PC-3 (cell line): ENCODE measurements around the gene DMD. TPM values are rescaled to one million over a fixed set of nuclear protein-coding genes. Genes with fewer than 3 reads are reported as not detected.

Source experiments
- ATAC-seq: fragments of 200-7000 bp; cut with Tn5 transposase; 2 replicates; pipeline ENCODE4 v1.9.1; 2020; ENCODE audit warnings: mild to moderate bottlenecking, moderate library complexity
- BruUV-seq: library from RNA; stranded (reverse); fragments of 400-500 nt; replicated peaks from 2 replicates; lab custom pipeline; 2021; lab: Mats Ljungman, UMichigan
- CTCF ChIA-PET: fragments of 300-600 bp; sonication (Branson Sonifier 250); formaldehyde crosslinking; loops from one replicate; lab custom pipeline; 2022; ENCODE audit warnings: antibody characterized with exemption; lab: Charles Lee
- POLR2A ChIA-PET: fragments of 300-600 bp; sonication (Branson Sonifier 250); formaldehyde crosslinking; loops from one replicate; lab custom pipeline; 2022; ENCODE audit warnings: antibody characterized with exemption; ENCODE audit not compliant: unreplicated experiment; lab: Charles Lee
- DNase-seq: peaks from one replicate; pipeline ENCODE4 v3.0.0-alpha.2; 2015
- H2AFZ ChIP-seq: fragments of 300-600 bp; sonication (generic); 2 replicates; pipeline ENCODE4 v1.6.0; 2016; ENCODE audit warnings: antibody characterized with exemption, low read length
- H3F3A ChIP-seq: fragments of 300-600 bp; sonication (generic); one replicate; pipeline ENCODE4 v1.6.0; 2017; ENCODE audit warnings: antibody characterized with exemption, low read length, control low read depth, mild to moderate bottlenecking; ENCODE audit not compliant: unreplicated experiment
- H3K27ac ChIP-seq: fragments of 300-600 bp; sonication (generic); 2 replicates; pipeline ENCODE4 v1.5.1; 2016; ENCODE audit warnings: mild to moderate bottlenecking, low read length
- H3K27me3 ChIP-seq: fragments of 300-600 bp; sonication (generic); 2 replicates; pipeline ENCODE4 v1.6.1; 2016; ENCODE audit warnings: low read length, mixed read lengths
- H3K36me3 ChIP-seq: fragments of 300-600 bp; sonication (generic); 2 replicates; pipeline ENCODE4 v1.6.1; 2016; ENCODE audit warnings: low read depth, mixed run types, low read length, mixed read lengths
- H3K4me1 ChIP-seq: fragments of 300-600 bp; sonication (generic); 2 replicates; pipeline ENCODE4 v1.5.1; 2016; ENCODE audit warnings: low read length; ENCODE audit not compliant: insufficient read depth
- H3K4me2 ChIP-seq: fragments of 300-600 bp; sonication (generic); 2 replicates; pipeline ENCODE4 v1.6.0; 2016; ENCODE audit warnings: low read length
- H3K4me3 ChIP-seq: fragments of 300-600 bp; sonication (generic); 2 replicates; pipeline ENCODE4 v1.5.1; 2016; ENCODE audit warnings: mild to moderate bottlenecking, low read length, mixed read lengths
- H3K79me2 ChIP-seq: fragments of 300-600 bp; sonication (generic); 2 replicates; pipeline ENCODE4 v1.6.1; 2017; ENCODE audit warnings: low read length, mixed read lengths
- H3K9ac ChIP-seq: fragments of 300-600 bp; sonication (generic); 2 replicates; pipeline ENCODE4 v1.6.0; 2016; ENCODE audit warnings: mild to moderate bottlenecking, low read length
- H3K9me2 ChIP-seq: fragments of 300-600 bp; sonication (generic); replicated peaks from 2 replicates; pipeline ENCODE4 v1.6.1; 2016; ENCODE audit warnings: mixed run types, low read length, mixed read lengths
- H3K9me3 ChIP-seq: fragments of 300-600 bp; sonication (generic); 2 replicates; pipeline ENCODE4 v1.6.1; 2016; ENCODE audit warnings: low read length, mixed read lengths
- H4K20me1 ChIP-seq: fragments of 300-600 bp; sonication (generic); 2 replicates; pipeline ENCODE4 v1.6.1; 2016; ENCODE audit warnings: low read length, mixed read lengths
- EZH2 ChIP-seq: fragments of 300-600 bp; sonication (generic); IDR thresholded peaks from one replicate; pipeline ENCODE4 v1.6.1; 2017; ENCODE audit warnings: antibody characterized with exemption, mild to moderate bottlenecking, low read length; ENCODE audit not compliant: unreplicated experiment
- EZH2phosphoT487 ChIP-seq: fragments of 300-600 bp; sonication (generic); IDR thresholded peaks from 2 replicates; pipeline ENCODE4 v1.6.1; 2018; ENCODE audit warnings: mild to moderate bottlenecking, antibody characterized with exemption, low read length, borderline replicate concordance
- intact Hi-C: fragments of 100-400 bp; cut with micrococcal nuclease; formaldehyde crosslinking; loops from 2 replicates; pipeline ENCODE4 v1.9.0; 2023
- total RNA-seq: library from RNA; depleted of rRNA; stranded (reverse); fragments of >200 nt; gene quantifications from 2 replicates; pipeline ENCODE4 v1.2.3, GENCODE V29; 2014
- TF ChIP-seq, protein P1 (sequence below): fragments of 300-600 bp; sonication (generic); conservative IDR thresholded peaks from 2 replicates; pipeline ENCODE4 v1.5.1; 2017; ENCODE audit warnings: antibody characterized with exemption, low read depth, mild to moderate bottlenecking, low read length

The DMD gene
- total RNA-seq, 1 experiment from 2014 or later, result not detected

DNA sequence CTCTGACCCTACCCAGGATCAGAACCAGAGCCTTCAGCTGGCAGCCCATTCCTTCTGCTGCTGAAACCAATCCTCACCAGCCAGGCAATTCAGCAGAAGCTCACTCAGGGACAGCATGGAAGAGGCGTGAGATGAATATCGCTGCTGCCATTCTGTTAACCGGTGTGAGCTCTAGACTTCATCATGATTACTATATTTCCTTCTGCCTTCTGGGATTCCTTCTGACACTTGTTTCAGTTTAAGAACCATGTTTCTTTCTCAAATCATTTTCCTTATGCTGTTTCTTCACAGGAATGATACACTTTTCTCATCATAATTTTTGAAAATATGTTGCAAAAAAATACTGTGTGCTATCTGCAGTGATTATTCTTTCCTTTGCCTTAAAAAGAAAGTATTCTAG lies 1666.2 kb downstream of the DMD start:
- no peak overlapping the region for H3K4me2 ChIP-seq
- CTCF ChIA-PET, result no interaction called here

DNA sequence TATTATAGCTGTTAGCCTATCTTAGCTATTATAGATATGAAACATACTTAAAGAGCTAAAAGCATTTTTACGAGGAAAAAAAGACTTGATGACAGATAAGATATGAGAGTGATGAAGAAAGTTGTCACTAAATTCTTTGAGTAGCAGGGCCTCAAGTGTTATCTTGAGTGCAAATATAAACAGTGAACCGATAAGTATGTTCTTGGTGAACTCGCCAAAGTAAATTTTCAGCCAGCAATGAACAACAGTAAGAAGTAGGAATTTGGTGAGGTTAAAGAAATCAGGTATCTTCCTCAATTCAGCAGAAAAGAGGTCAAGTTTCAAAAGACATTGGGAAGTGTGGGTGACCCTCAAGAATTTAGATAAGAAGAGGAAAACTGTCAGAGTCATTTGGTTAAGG lies 1667.7 kb downstream of the DMD start:
- Histone ChIP-seq H3K36me3 (no peaks in the 10 kb centered on the region), H2AFZ (no peak overlapping the region), H3K79me2 (no peaks in the 10 kb centered on the region), H3K9me3 (no peaks in the 10 kb centered on the region), H3K9ac (no peak overlapping the region), H3K4me3 (no peak overlapping the region), H3K27ac (no peak overlapping the region), H4K20me1 (no peaks in the 10 kb centered on the region), H3K4me1 (no peaks in the 10 kb centered on the region), H3K27me3 (no peaks in the 10 kb centered on the region), H3K9me2 (no peaks in the 10 kb centered on the region), H3K4me2 (no peak overlapping the region), H3F3A (no peaks in the 10 kb centered on the region)
- no TSS peak for BruUV-seq
- ATAC-seq, result no peak
- CTCF ChIA-PET, result no interaction called here
- POLR2A ChIA-PET, result no interaction called here
- no peak for DNase-seq
- intact Hi-C loops, result no loop called here
- no peak for TF ChIP-seq EZH2
- no peak for TF ChIP-seq EZH2phosphoT487
- TF ChIP-seq, protein P1, sequence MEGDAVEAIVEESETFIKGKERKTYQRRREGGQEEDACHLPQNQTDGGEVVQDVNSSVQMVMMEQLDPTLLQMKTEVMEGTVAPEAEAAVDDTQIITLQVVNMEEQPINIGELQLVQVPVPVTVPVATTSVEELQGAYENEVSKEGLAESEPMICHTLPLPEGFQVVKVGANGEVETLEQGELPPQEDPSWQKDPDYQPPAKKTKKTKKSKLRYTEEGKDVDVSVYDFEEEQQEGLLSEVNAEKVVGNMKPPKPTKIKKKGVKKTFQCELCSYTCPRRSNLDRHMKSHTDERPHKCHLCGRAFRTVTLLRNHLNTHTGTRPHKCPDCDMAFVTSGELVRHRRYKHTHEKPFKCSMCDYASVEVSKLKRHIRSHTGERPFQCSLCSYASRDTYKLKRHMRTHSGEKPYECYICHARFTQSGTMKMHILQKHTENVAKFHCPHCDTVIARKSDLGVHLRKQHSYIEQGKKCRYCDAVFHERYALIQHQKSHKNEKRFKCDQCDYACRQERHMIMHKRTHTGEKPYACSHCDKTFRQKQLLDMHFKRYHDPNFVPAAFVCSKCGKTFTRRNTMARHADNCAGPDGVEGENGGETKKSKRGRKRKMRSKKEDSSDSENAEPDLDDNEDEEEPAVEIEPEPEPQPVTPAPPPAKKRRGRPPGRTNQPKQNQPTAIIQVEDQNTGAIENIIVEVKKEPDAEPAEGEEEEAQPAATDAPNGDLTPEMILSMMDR, result no peak

More for the DNA sequence above, 1666.2 kb downstream of the DMD start:
- ATAC-seq, result no peak
- Histone ChIP-seq H4K20me1 (no peaks in the 10 kb centered on the region), H3K9ac (no peak overlapping the region), H3K79me2 (no peaks in the 10 kb centered on the region), H3K4me3 (no peak overlapping the region), H3K36me3 (no peaks in the 10 kb centered on the region), H3K27me3 (no peaks in the 10 kb centered on the region), H3K9me2 (no peaks in the 10 kb centered on the region), H3F3A (no peaks in the 10 kb centered on the region), H3K4me1 (no peaks in the 10 kb centered on the region), H3K9me3 (no peaks in the 10 kb centered on the region), H3K27ac (no peak overlapping the region), H2AFZ (no peak overlapping the region)
- BruUV-seq, result no TSS peak
- no peak for DNase-seq
- POLR2A ChIA-PET, result no interaction called here
- TF ChIP-seq EZH2phosphoT487, result no peak
- TF ChIP-seq, protein P1, result no peak
- TF ChIP-seq EZH2, result no peak
- intact Hi-C loops, result no loop called here

DNA sequence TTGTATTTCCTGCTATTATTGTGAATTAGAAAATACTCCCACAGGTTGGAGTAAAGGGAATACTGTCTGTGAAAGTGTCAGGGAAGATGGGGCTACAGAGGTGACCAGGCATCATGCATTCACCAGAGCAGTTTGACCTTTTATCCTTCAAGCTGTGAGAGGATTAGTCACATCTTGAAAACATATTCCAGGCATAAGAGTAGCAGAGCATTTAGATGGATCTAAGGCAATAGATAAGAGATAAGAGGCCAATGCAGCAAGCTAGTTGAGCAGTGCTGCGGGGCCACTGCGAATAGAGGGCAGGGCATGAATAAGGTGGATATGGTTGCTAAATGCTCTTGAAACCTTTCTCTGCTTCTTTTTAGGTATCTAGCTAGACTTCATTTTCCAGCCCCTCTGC lies 1668.8 kb downstream of the DMD start:
- H3K36me3 ChIP-seq, result no peaks in the 10 kb centered on the region
- TF ChIP-seq EZH2, result no peak
- TF ChIP-seq EZH2phosphoT487, result no peak
- TF ChIP-seq, protein P1, result no peak
- H3K4me3 ChIP-seq, result no peak overlapping the region
- H2AFZ ChIP-seq, result no peak overlapping the region
- no peak for ATAC-seq
- H3K27me3 ChIP-seq, result no peaks in the 10 kb centered on the region
- no peak overlapping the region for H3K9ac ChIP-seq
- ChIA-PET POLR2A (no interaction called here), CTCF (no interaction called here)
- no peaks in the 10 kb centered on the region for H3K4me1 ChIP-seq
- no TSS peak for BruUV-seq
- H3K9me3 ChIP-seq, result no peaks in the 10 kb centered on the region
- intact Hi-C loops, result no loop called here
- no peaks in the 10 kb centered on the region for H4K20me1 ChIP-seq
- DNase-seq, result no peak
- H3K79me2 ChIP-seq, result no peaks in the 10 kb centered on the region
- no peaks in the 10 kb centered on the region for H3F3A ChIP-seq
- H3K27ac ChIP-seq, result no peak overlapping the region
- H3K9me2 ChIP-seq, result no peaks in the 10 kb centered on the region
- H3K4me2 ChIP-seq, result no peak overlapping the region
